ENCODE measurements around the gene SYNCRIP. TPM values are rescaled to one million over a fixed set of nuclear protein-coding genes. Genes with fewer than 3 reads are reported as not detected.

SYNCRIP gene
- total and polyA plus RNA-seq, 2 of the 13 experiments (the other 11 are each of a cell fraction or from before 2014, with no cell fraction given): 8.1 to 112 TPM

- peak; percentile 36; the same call in 1 of the 2 replicates for TF ChIP-seq ZNF776 (CRISPR knock-in tag; IDR thresholded peaks at IDR 0.05)
- TF ChIP-seq PAF1 (CRISPR knock-in tag; IDR thresholded peaks at IDR 0.05): no peak
- TF ChIP-seq, protein P1, sequence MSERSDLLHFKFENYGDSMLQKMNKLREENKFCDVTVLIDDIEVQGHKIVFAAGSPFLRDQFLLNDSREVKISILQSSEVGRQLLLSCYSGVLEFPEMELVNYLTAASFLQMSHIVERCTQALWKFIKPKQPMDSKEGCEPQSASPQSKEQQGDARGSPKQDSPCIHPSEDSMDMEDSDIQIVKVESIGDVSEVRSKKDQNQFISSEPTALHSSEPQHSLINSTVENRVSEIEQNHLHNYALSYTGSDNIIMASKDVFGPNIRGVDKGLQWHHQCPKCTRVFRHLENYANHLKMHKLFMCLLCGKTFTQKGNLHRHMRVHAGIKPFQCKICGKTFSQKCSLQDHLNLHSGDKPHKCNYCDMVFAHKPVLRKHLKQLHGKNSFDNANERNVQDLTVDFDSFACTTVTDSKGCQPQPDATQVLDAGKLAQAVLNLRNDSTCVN (CRISPR knock-in tag; IDR thresholded peaks at IDR 0.05; ENCODE audit: borderline replicate concordance): peak; percentile 65; the same call in 1 of the 2 replicates
- peak; percentile 84 for TF ChIP-seq THAP11 (CRISPR knock-in tag; IDR thresholded peaks at IDR 0.05)
- TF ChIP-seq SMAD9 (CRISPR knock-in tag; IDR thresholded peaks at IDR 0.05): no peak; the same call in none of the 2 replicates
- TF ChIP-seq ZNF101 (CRISPR knock-in tag; IDR thresholded peaks at IDR 0.05; ENCODE audit: borderline replicate concordance, low read depth): 0 out of 2 replicates have a peak, but pooled peaks have one; percentile 79
- TF ChIP-seq THYN1 (CRISPR knock-in tag; IDR thresholded peaks at IDR 0.05; ENCODE audit: borderline replicate concordance, low read depth): 0 out of 2 replicates have a peak, but pooled peaks have one; percentile 50
- peak; percentile 96 for TF ChIP-seq ZNF709 (CRISPR knock-in tag; IDR thresholded peaks at IDR 0.05)
- TF ChIP-seq ZNF713 (CRISPR knock-in tag; IDR thresholded peaks at IDR 0.05): no peak; the same call in 1 of the 2 replicates
- TF ChIP-seq IKZF4 (CRISPR knock-in tag; IDR thresholded peaks at IDR 0.05; ENCODE audit: borderline replicate concordance, low read depth, not compliant biosample characterization): peak; percentile 88
- TF ChIP-seq ZNF160 (CRISPR knock-in tag; IDR thresholded peaks at IDR 0.05): peak; percentile 71; the same call in 1 of the 2 replicates
- TF ChIP-seq E2F5 (CRISPR knock-in tag; conservative IDR thresholded peaks at IDR 0.05): peak; percentile 91
- TF ChIP-seq PRMT3 (CRISPR knock-in tag; IDR thresholded peaks at IDR 0.05; ENCODE audit: borderline replicate concordance, low read depth): 0 out of 2 replicates have a peak, but pooled peaks have one; percentile 67
- TF ChIP-seq HOXA7 (CRISPR knock-in tag; IDR thresholded peaks at IDR 0.05): no peak
- peak; percentile 28 for TF ChIP-seq KLF11 (CRISPR knock-in tag; IDR thresholded peaks at IDR 0.05)
- TF ChIP-seq, protein P2, sequence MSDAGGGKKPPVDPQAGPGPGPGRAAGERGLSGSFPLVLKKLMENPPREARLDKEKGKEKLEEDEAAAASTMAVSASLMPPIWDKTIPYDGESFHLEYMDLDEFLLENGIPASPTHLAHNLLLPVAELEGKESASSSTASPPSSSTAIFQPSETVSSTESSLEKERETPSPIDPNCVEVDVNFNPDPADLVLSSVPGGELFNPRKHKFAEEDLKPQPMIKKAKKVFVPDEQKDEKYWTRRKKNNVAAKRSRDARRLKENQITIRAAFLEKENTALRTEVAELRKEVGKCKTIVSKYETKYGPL (CRISPR knock-in tag; IDR thresholded peaks at IDR 0.05): peak; percentile 19; the same call in 1 of the 2 replicates
- peak; percentile 71; the same call in 1 of the 2 replicates for TF ChIP-seq ZNF792 (CRISPR knock-in tag; IDR thresholded peaks at IDR 0.05)
- TF ChIP-seq, protein P3, sequence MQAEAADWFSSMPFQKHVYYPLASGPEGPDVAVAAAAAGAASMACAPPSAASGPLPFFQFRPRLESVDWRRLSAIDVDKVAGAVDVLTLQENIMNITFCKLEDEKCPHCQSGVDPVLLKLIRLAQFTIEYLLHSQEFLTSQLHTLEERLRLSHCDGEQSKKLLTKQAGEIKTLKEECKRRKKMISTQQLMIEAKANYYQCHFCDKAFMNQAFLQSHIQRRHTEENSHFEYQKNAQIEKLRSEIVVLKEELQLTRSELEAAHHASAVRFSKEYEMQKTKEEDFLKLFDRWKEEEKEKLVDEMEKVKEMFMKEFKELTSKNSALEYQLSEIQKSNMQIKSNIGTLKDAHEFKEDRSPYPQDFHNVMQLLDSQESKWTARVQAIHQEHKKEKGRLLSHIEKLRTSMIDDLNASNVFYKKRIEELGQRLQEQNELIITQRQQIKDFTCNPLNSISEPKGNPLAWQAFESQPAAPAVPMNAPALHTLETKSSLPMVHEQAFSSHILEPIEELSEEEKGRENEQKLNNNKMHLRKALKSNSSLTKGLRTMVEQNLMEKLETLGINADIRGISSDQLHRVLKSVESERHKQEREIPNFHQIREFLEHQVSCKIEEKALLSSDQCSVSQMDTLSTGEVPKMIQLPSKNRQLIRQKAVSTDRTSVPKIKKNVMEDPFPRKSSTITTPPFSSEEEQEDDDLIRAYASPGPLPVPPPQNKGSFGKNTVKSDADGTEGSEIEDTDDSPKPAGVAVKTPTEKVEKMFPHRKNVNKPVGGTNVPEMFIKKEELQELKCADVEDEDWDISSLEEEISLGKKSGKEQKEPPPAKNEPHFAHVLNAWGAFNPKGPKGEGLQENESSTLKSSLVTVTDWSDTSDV (CRISPR knock-in tag; IDR thresholded peaks at IDR 0.05): peak; percentile 77
- no peak for TF ChIP-seq NR2F6 (IDR thresholded peaks at IDR 0.05)
- TF ChIP-seq NR2F6 (CRISPR knock-in tag; IDR thresholded peaks at IDR 0.05): no peak; the same call in 1 of the 2 replicates
- TF ChIP-seq PLRG1 (conservative IDR thresholded peaks at IDR 0.05): no peak
- TF ChIP-seq, protein P4, sequence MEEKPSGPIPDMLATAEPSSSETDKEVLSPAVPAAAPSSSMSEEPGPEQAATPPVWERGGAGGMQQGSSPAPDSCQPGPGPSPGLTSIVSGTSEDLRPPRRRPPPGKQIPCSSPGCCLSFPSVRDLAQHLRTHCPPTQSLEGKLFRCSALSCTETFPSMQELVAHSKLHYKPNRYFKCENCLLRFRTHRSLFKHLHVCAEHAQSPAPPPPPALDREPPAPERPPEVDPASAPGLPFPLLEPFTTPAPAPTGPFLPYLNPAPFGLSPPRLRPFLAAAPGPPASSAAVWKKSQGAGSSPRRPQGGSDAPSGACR (CRISPR knock-in tag; IDR thresholded peaks at IDR 0.05): no peak
- TF ChIP-seq ZNF569 (CRISPR knock-in tag; IDR thresholded peaks at IDR 0.05; ENCODE audit: borderline replicate concordance): peak; percentile 99
- TF ChIP-seq ZSCAN29 (CRISPR knock-in tag; conservative IDR thresholded peaks at IDR 0.05): peak; percentile 82; the same call in 1 of the 2 replicates
These were observed 36.1 kb upstream of the SYNCRIP start (continued) for GRCh38 chr6:85678602-85679444.

Data from HepG2 (cell line).